Astrocyte (in vitro differentiated cells and primary cell): ENCODE measurements around the gene VEGFB. TPM values are rescaled to one million over a fixed set of nuclear protein-coding genes. Genes with fewer than 3 reads are reported as not detected.

Source experiments
- DNase-seq: peaks from one replicate; pipeline ENCODE4 v3.0.0-alpha.2; 2010; ENCODE audit warnings: low read depth
- FAIRE-seq: peaks from 2 replicates; lab custom pipeline; 2011; peaks lifted over from hg19 to GRCh38; lab: Jason Lieb, UNC
- H2AFZ ChIP-seq: 2 replicates; pipeline ENCODE4 v1.6.0; 2012; ENCODE audit warnings: low read depth, low read length, inconsistent platforms
- H3K27ac ChIP-seq: 2 replicates; pipeline ENCODE4 v1.5.1; 2011; ENCODE audit warnings: low read depth, low read length, inconsistent platforms
- H3K27me3 ChIP-seq: 2 replicates; pipeline ENCODE4 v1.6.0; 2011; ENCODE audit warnings: low read length, inconsistent platforms; ENCODE audit not compliant: insufficient read depth
- H3K36me3 ChIP-seq: 2 replicates; pipeline ENCODE4 v1.5.1; 2011; ENCODE audit warnings: low read length, inconsistent platforms; ENCODE audit not compliant: insufficient read depth
- H3K4me1 ChIP-seq: 2 replicates; pipeline ENCODE4 v1.5.1; 2011; ENCODE audit warnings: low read length, inconsistent platforms; ENCODE audit not compliant: insufficient read depth
- H3K4me2 ChIP-seq: 2 replicates; pipeline ENCODE4 v1.6.0; 2012; ENCODE audit warnings: low read length, inconsistent platforms
- H3K4me3 ChIP-seq: 2 replicates; pipeline ENCODE4 v1.5.1; 2011; ENCODE audit warnings: low read depth, mild to moderate bottlenecking, low read length, inconsistent platforms; ENCODE audit not compliant: insufficient read depth
- H3K79me2 ChIP-seq: 2 replicates; pipeline ENCODE4 v1.6.0; 2012; ENCODE audit warnings: mild to moderate bottlenecking, low read length, inconsistent platforms; ENCODE audit not compliant: insufficient read depth
- H3K9ac ChIP-seq: 2 replicates; pipeline ENCODE4 v1.6.0; 2012; ENCODE audit warnings: mild to moderate bottlenecking, low read length, inconsistent platforms
- H3K9me3 ChIP-seq: 2 replicates; pipeline ENCODE4 v1.5.1; 2012; ENCODE audit warnings: low read depth, mild to moderate bottlenecking, low read length, inconsistent platforms; ENCODE audit not compliant: insufficient read depth
- H4K20me1 ChIP-seq: 2 replicates; pipeline ENCODE4 v1.6.0; 2012; ENCODE audit warnings: low read length, inconsistent platforms; ENCODE audit not compliant: insufficient read depth
- H3K27ac Mint-ChIP-seq: one replicate; pipeline ENCODE4 v1.8.0; 2021; ENCODE audit warnings: mild to moderate bottlenecking, mixed read lengths; ENCODE audit not compliant: unreplicated experiment
- H3K27me3 Mint-ChIP-seq: one replicate; pipeline ENCODE4 v1.8.0; 2021; ENCODE audit warnings: low read depth, mixed read lengths; ENCODE audit not compliant: unreplicated experiment
- H3K36me3 Mint-ChIP-seq: one replicate; pipeline ENCODE4 v1.8.0; 2021; ENCODE audit warnings: low read depth, mixed read lengths; ENCODE audit not compliant: unreplicated experiment
- H3K4me1 Mint-ChIP-seq: one replicate; pipeline ENCODE4 v1.8.0; 2021; ENCODE audit warnings: low read depth, mixed read lengths; ENCODE audit not compliant: unreplicated experiment
- H3K4me3 Mint-ChIP-seq: one replicate; pipeline ENCODE4 v1.8.0; 2021; ENCODE audit warnings: mild to moderate bottlenecking, moderate library complexity, mixed read lengths; ENCODE audit not compliant: unreplicated experiment
- H3K9me3 Mint-ChIP-seq: one replicate; pipeline ENCODE4 v1.8.0; 2021; ENCODE audit warnings: mild to moderate bottlenecking, mixed read lengths; ENCODE audit not compliant: unreplicated experiment
- EZH2 ChIP-seq: IDR thresholded peaks from 2 replicates; pipeline ENCODE4 v1.6.1; 2012; ENCODE audit warnings: mild to moderate bottlenecking, low read length, inconsistent platforms; ENCODE audit not compliant: insufficient read depth
- total RNA-seq: library from RNA; stranded (reverse); gene quantifications from 2 replicates; pipeline ENCODE4 v1.2.1, GENCODE V29; 2021
- TF ChIP-seq, protein P1 (sequence below): IDR thresholded peaks from 2 replicates; pipeline ENCODE4 v1.5.1; 2011; ENCODE audit warnings: low read depth, mild to moderate bottlenecking, inconsistent platforms, low read length, moderate library complexity; ENCODE audit not compliant: insufficient read depth

The VEGFB gene
- total RNA-seq, 1 donor from 2014 or later, result 30.4 TPM

DNA sequence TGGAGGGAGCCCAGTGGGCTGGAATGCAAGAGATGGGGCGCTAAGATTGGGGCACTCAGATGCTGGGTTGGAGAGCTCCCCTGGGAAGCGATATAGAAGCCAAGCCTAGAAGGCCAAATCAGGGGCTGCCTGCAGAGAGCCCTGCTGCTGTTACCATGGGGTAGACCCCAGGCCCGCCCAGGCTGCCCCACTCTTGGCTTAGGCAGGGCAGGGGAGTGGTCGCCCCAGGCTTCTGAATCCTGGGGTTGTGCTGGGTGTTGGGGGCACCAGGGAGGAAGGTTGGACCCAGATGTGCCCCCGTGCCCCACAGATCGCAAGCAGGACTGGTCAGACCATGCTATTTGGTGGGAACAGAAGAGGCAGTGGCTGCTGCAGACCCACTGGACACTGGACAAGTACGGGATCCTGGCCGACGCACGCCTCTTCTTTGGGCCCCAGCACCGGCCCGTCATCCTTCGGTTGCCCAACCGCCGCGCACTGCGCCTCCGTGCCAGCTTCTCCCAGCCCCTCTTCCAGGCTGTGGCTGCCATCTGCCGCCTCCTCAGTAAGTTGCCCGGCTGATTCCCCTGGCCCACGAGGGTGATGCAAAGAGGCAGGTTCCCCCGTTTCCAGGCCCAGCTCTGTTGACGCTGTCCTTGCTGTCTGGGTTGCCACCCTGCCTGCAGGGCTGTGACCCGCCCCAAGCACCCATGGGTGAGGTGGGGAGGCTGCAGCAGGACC is 23.9 kb upstream of the VEGFB start:
- H3K9ac ChIP-seq, result no peak overlapping the region
- DNase-seq (no peak), FAIRE-seq (no peak)
- Mint-ChIP-seq H3K27me3 (no peaks in the 10 kb centered on the region), H3K36me3 (peaks cover 16% of the 10 kb centered on the region), H3K4me3 (no peak overlapping the region), H3K9me3 (no peaks in the 10 kb centered on the region), H3K27ac (no peak overlapping the region), H3K4me1 (peaks cover 10% of the 10 kb centered on the region)
- no peak overlapping the region for H3K27ac ChIP-seq
- no peak overlapping the region for H2AFZ ChIP-seq
- peaks cover 3% of the 10 kb centered on the region for H3K36me3 ChIP-seq
- H4K20me1 ChIP-seq, result no peaks in the 10 kb centered on the region
- H3K4me2 ChIP-seq, result no peak overlapping the region
- H3K4me1 ChIP-seq, result peaks cover 18% of the 10 kb centered on the region
- H3K9me3 ChIP-seq, result no peaks in the 10 kb centered on the region
- H3K79me2 ChIP-seq, result no peaks in the 10 kb centered on the region
- no peak for TF ChIP-seq EZH2
- TF ChIP-seq, protein P1, sequence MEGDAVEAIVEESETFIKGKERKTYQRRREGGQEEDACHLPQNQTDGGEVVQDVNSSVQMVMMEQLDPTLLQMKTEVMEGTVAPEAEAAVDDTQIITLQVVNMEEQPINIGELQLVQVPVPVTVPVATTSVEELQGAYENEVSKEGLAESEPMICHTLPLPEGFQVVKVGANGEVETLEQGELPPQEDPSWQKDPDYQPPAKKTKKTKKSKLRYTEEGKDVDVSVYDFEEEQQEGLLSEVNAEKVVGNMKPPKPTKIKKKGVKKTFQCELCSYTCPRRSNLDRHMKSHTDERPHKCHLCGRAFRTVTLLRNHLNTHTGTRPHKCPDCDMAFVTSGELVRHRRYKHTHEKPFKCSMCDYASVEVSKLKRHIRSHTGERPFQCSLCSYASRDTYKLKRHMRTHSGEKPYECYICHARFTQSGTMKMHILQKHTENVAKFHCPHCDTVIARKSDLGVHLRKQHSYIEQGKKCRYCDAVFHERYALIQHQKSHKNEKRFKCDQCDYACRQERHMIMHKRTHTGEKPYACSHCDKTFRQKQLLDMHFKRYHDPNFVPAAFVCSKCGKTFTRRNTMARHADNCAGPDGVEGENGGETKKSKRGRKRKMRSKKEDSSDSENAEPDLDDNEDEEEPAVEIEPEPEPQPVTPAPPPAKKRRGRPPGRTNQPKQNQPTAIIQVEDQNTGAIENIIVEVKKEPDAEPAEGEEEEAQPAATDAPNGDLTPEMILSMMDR, result no peak
- no peaks in the 10 kb centered on the region for H3K27me3 ChIP-seq
- no peak overlapping the region for H3K4me3 ChIP-seq

DNA sequence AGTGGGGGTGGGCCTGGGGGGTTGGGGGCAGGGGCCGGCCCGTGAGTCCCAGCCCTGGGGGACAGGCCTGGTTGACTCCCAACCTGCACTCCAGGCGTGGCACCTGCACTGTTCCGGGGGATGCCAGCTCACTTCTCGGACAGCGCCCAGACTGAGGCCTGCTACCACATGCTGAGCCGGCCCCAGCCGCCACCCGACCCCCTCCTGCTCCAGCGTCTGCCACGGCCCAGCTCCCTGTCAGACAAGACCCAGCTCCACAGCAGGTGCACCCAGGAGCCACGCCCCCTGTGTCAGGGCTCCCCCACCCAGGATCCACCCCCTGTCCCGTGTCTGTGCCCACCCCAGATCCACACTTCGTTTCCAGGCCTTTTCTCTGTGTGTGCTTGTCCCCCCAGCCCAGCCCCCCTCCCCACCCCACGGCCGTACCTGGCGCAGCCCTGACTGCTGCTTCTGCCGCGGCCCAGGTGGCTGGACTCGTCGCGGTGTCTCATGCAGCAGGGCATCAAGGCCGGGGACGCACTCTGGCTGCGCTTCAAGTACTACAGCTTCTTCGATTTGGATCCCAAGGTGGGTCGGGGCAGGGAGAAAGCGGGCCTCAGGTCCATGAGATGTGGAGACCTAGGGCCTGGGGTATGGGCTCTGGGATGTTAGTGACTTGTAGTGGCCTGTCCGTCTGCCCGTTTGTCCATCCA is 23.1 kb upstream of the VEGFB start:
- Mint-ChIP-seq H3K4me1 (peaks cover 9% of the 10 kb centered on the region), H3K4me3 (no peak overlapping the region), H3K27ac (no peak overlapping the region), H3K9me3 (no peaks in the 10 kb centered on the region), H3K36me3 (peaks cover 14% of the 10 kb centered on the region), H3K27me3 (no peaks in the 10 kb centered on the region)
- FAIRE-seq, result no peak
- Histone ChIP-seq H3K27me3 (no peaks in the 10 kb centered on the region), H2AFZ (no peak overlapping the region), H3K4me1 (peaks cover 17% of the 10 kb centered on the region), H3K79me2 (no peaks in the 10 kb centered on the region), H3K9me3 (no peaks in the 10 kb centered on the region), H4K20me1 (no peaks in the 10 kb centered on the region), H3K9ac (no peak overlapping the region), H3K27ac (no peak overlapping the region), H3K36me3 (peaks cover under 1% of the 10 kb centered on the region), H3K4me3 (no peak overlapping the region), H3K4me2 (no peak overlapping the region)
- no peak for DNase-seq
- TF ChIP-seq, protein P1, result no peak
- no peak for TF ChIP-seq EZH2

DNA sequence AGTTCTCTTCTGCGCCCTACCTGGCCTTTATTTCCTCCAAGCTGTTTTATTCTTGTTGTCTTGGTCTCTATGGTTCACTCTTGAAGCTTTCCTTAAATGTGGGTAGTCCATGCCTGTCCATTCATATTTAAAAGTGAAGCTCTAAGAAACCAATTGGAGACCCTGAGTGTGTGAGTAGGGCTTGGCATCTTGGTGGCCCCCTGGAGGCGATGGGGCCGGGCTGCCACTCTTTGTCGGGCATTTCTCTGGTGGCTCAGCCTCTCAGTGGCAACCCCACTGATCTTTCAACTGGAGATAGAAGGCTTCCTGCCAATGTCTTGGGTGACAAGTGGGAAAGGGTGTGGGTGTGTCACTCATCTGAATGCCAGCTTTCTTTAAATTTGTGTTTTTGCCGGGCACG is 17.5 kb upstream of the VEGFB start:
- Histone ChIP-seq H3K4me2 (no peak overlapping the region), H4K20me1 (no peaks in the 10 kb centered on the region), H3K4me1 (no peaks in the 10 kb centered on the region), H2AFZ (no peak overlapping the region), H3K27me3 (no peaks in the 10 kb centered on the region), H3K79me2 (no peaks in the 10 kb centered on the region), H3K36me3 (no peaks in the 10 kb centered on the region), H3K9ac (no peak overlapping the region), H3K27ac (no peak overlapping the region), H3K9me3 (no peaks in the 10 kb centered on the region), H3K4me3 (no peak overlapping the region)
- Mint-ChIP-seq H3K4me3 (no peak overlapping the region), H3K27ac (no peak overlapping the region), H3K9me3 (no peaks in the 10 kb centered on the region), H3K36me3 (peaks cover 17% of the 10 kb centered on the region), H3K27me3 (no peaks in the 10 kb centered on the region), H3K4me1 (peaks cover 2% of the 10 kb centered on the region)
- no peak for FAIRE-seq
- no peak for TF ChIP-seq EZH2
- TF ChIP-seq, protein P1, result no peak
- DNase-seq, result no peak
